ENCODE data around the gene GOLGA7B.

GOLGA7B gene

DNA sequence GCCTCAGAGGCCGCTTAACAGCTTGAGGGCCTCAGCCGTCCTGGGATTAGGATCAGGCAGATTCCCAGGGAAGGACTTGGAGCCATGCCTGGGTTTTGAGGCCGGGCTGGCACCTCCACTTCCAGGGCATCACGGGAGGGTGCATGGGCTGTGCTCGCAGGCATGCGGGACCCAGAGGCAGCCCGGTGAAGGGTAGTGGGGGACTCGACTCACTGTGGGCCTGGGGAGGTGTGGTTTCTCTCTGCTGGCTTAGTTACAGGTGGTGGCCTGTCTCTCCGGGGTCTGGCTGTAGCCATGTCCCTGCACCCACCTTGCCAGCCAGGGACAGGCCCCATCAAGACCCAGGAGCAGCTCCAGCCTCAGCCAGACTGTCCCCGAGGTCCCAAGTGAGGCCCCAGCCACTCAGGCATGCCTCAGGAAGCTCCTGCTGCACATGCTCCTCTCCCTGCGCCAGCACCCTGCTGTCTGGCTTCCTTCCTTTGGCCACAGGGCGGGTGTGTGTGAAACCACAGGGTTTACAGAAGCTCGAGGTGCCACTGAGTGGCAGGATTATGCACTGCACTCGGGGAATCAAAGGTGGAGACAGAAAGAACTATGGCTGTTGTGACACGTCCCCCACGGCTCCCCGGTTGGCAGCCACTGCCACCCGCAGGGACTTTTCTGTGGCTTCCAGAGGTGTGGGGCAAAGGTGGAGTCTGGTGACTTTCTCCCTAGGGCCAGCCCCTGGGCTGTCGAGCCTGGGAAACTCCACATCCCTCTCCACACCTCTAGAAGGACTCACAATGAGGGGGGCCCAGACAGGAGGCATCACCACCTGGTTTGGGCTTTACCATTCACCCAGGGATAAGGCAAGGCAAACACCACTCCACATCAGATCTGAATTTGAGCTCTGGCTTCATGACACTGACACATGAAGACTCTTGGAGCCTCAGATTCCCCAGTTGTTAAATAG is 19.7 kb downstream of the GOLGA7B start:
- DNase-seq = peak; percentile 68

GRCh38 chr10:97870990-97871389 is 21.3 kb downstream of the GOLGA7B start:
- DNase-seq = no peak

DNA sequence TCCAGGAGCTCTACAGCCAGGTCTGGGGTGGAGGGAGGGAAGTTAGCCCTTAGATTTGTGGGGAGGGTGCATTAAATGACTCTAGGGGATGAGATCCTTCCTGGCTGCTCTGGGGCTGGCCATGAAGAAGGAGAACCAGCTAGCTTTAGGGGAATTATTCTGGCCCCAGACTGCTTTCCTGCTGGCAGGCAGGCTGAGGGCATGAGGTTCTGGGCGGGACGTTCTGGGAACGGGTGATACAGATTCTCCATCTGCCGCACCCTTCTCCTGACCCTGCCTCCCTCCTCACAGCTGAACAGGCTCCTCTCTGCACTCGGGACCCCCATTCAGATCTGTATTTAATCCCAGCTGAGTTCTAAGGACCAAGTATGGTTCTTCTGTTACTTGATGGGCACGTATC is 23.9 kb downstream of the GOLGA7B start:
- no peak for DNase-seq

- no peak for DNase-seq
These were observed 24.7 kb downstream of the GOLGA7B start for GRCh38 chr10:97874332-97874731.

- no peak for DNase-seq
These were observed 25.7 kb downstream of the GOLGA7B start for GRCh38 chr10:97875391-97875790.

DNA sequence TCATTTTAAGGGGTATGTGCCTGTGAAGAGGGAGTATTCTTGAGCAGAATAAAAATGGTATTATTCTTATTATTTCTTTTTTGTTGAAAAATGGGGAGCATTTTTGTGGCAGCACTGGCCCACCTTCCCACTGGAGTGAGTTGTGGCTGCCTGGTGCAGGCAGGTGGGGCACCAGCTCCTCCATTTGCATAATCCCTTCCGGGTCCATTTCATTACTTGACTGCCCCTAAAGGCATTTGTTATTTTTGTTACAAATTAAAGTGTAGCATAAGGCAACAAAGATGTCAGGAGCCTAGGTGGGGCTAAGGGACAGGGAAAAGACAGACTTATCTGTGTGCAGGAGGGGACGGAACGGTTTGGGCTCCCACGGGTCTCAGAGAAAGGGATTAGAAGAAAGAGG is 26.8 kb downstream of the GOLGA7B start:
- DNase-seq = no peak

DNA sequence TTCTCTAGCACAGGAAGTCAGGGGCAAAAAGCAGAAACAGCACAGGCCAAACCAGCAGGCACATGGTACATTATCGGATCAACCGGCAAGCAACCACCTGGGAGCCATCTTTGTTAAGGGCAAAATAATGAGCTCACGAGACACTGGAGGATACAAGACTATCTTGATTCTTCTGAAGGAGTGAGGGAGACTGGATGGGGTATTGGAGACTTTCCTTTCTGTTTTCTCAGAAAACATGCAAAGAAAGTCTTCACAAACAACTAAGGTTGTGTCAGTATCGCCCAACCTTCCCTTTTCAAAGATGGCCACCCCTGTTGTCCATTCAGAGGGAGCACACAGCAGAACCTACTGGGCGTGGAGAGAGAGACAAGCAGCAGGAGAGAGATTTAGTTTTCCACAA is 29.6 kb downstream of the GOLGA7B start:
- DNase-seq = no peak

- no peak for DNase-seq
These were observed 30.5 kb downstream of the GOLGA7B start for GRCh38 chr10:97880109-97880508.

DNA sequence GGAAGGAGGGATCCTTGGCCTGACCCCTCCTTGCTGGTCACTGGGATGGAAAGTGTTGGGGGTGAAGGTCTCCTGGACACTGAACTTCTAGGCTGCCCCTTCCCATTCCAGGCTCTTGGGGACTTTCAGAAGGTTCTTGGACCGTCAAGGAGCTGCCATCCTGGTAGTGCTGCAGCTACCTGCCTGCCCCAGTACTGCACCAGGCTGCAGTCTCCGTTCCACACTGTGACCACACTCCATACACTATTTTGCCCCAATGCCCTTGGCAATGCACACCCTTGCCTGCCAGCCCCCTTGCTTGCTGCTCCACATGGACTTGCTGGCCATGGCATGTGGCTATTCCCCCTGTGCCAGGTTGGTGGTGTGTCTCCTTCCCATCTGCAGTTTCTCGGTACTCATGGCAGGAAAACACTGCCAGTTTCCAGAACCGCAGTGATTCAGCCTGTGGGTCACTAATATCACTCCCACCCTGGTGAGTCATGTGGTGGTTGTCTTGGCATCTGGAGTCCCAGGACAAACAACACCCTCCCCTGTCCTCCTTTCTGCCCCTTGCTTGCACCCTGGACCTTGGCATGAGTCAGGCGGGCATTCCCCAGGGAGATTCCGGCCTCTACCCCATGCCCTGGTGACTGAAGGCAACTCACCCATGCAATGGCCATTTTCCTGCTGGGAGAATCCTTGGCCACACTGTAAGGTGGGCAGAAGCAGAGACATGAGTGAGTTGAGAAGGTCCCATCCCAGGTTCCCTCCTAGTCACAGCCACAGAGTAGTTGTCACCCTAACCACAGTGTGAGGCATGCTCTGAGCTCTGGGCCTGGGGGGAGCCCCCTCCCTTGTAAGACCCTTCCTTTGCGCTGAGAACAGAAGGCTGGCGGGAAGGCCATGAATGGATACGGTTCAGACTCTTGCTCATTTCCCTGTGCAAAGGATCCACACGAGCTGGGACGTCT is 32.8 kb downstream of the GOLGA7B start:
- no peak for DNase-seq

- DNase-seq = no peak
These were observed 33.4 kb downstream of the GOLGA7B start for GRCh38 chr10:97883092-97883485.

- DNase-seq = no peak
These were observed 36.6 kb downstream of the GOLGA7B start for GRCh38 chr10:97886286-97886685.

GRCh38 chr10:97887399-97887798 is 37.8 kb downstream of the GOLGA7B start:
- DNase-seq = no peak

GRCh38 chr10:97888134-97888533 is 38.5 kb downstream of the GOLGA7B start:
- no peak for DNase-seq

DNA sequence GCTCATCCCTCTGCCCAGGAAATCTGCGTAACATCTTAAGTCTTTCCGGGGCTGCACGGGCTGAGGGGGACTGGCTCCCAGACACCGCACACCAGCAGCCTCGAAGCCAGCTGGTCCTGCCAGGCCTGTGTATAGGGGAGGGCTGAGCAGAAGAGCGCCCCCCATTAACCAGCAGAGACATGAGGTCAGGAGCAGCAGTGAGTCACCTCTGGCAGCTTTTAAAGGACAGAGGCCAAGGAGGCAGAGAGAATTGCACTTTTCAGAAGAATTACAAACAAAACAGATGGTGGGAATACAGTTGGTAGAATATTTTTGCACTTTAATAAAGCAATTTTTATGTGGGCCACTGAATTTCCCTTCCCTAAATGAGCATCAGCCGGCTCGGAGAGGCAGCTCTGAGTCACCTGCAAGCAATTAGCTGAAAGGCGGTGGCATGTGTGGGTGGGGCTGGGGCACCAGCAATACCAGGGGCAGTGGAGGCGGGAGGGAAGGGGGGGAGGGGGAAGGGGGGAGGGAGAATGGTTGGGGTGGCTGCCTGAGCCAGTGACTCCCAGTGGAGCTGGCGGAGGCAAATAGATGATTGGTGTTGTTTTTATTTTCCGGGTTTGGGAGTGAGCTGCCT is 39.1 kb downstream of the GOLGA7B start:
- DNase-seq = no peak

- DNase-seq = no peak
These were observed 40.0 kb downstream of the GOLGA7B start for GRCh38 chr10:97889461-97890265.

DNA sequence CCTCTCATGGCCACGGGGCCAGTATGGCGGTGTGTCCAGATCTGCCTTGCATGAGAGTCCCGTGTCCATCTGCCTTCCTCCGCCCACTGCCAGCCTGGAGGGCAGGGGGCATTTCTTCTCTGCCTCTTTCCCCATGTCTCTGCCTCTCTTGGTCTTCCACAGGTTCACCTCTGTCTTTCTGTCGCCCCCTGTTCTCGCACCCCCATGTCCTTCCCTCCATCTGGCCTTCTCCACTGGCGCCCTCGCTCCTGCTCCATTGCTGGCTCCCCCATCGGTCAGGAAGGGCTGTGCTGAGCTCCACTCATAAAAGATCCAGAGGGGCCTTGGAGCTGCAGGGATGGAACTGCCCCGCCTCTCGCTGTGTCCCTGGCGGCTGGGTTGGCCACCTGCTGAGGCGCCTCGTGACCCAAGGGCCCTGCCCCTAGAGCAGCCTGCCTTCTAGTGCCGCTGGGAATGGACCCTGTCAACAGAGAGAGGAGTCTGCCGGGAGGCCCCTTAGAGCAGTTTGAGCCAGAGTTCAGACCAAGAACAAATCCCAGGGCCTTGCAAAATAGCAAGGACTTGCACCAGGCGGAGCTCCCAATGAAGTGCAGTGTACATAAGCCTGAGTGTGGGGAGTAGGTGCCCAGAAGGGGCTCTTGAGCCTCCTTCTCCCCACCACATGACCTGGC is 42.0 kb downstream of the GOLGA7B start:
- DNase-seq = no peak

DNA sequence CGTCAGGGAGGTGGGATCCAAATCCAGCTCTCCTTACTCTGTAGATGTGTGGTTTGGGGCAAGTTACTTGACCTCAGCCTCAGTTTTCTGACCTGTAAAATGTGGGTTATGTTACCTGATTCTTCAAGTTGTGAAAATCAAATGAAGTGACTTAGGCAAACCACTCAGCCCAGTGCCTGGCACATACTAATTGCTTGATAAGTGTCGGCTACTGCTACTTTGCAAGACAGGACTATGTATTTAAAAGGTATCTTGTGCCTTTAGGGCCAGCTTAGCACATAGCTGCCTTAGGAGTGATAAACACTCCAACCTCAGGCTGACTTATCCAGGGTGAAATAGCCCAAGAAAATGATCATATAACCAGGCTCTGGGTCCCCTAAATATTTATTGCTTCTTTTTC is 42.9 kb downstream of the GOLGA7B start:
- DNase-seq = no peak

- no peak for DNase-seq
These were observed 43.3 kb downstream of the GOLGA7B start for GRCh38 chr10:97892939-97893338.

GRCh38 chr10:97894092-97894491 is 44.4 kb downstream of the GOLGA7B start:
- no peak for DNase-seq

- no peak for DNase-seq
These were observed 45.4 kb downstream of the GOLGA7B start for GRCh38 chr10:97895084-97895483.

GRCh38 chr10:97895915-97896314 is 46.3 kb downstream of the GOLGA7B start:
- DNase-seq = no peak

Data from activated CD4-positive, CD25-positive, alpha-beta regulatory T cell treated with anti-CD3 and anti-CD28 coated beads, Interleukin-2, amount 50 U/mL, for 72 hours (primary cell).